Prostate gland (tissue), 2 donors: ENCODE data around the gene MLPH. TPM values are rescaled to one million over a fixed set of nuclear protein-coding genes. Genes with fewer than 3 reads are reported as not detected.
A peak's percentile ranks its signal among the peaks of the same experiment; 100 is the strongest.

Source experiments
- DNase-seq: peaks from one replicate; pipeline ENCODE4 v3.0.0-alpha.2; 2019; ENCODE audit warnings: low spot score
- H3K27ac ChIP-seq, 2 donors: fragments of 200-600 bp; sonication (generic); 2 replicates each; pipeline ENCODE4 v1.5.1; 2017 to 2019
- H3K27me3 ChIP-seq: fragments of 200-600 bp; sonication (generic); replicated peaks from 2 replicates; pipeline ENCODE4 v1.5.1; 2019; ENCODE audit not compliant: insufficient read depth
- H3K36me3 ChIP-seq, 2 donors: fragments of 200-600 bp; sonication (generic); 1 replicate in 1 of 2; 2 replicates in 1 of 2; pipeline versions ENCODE4 v1.5.1 to v1.8.1; 2017 to 2019
- H3K4me1 ChIP-seq: fragments of 200-600 bp; sonication (generic); replicated peaks from 2 replicates; pipeline ENCODE4 v1.5.1; 2019
- H3K4me3 ChIP-seq, 2 donors: fragments of 200-600 bp; sonication (generic); 2 replicates each; pipeline ENCODE4 v1.5.1; 2017 to 2019
- H3K9me3 ChIP-seq: fragments of 200-600 bp; sonication (generic); 2 replicates; pipeline ENCODE4 v1.5.1; 2017
- POLR2A ChIP-seq: fragments of 450-650 bp; IDR thresholded peaks from one replicate; pipeline ENCODE4 v1.6.1; 2016; ENCODE audit warnings: antibody characterized with exemption, mild to moderate bottlenecking
- POLR2AphosphoS5 ChIP-seq: sonication (generic); formaldehyde crosslinking; IDR thresholded peaks from one replicate; pipeline ENCODE4 v1.6.1; 2017; ENCODE audit warnings: antibody characterized with exemption
- WGBS: methylation state at CpG from one replicate; pipeline ENCODE4 v1.1.5; 2018; 5-methylcytosine and 5-hydroxymethylcytosine counted together
- intact Hi-C: fragments of 100-400 bp; cut with DNase I; formaldehyde crosslinking; loops from one replicate; pipeline ENCODE4 v1.14.2; 2022
- total RNA-seq, 2 donors: library from RNA; depleted of rRNA; stranded (reverse); fragments of >200 nt; gene quantifications; one replicate each; pipeline ENCODE4 v1.1.0, GENCODE V29; 2016
- TF ChIP-seq, protein P1 (sequence below), 4 experiments: fragments of 200-600 bp in 2 of 4; fragments of 450-650 bp in 2 of 4; sonication (generic) in 2 of 4; IDR thresholded peaks; 1 replicate in 3 of 4; 2 replicates in 1 of 4; pipeline ENCODE4 v1.5.1; 2016 to 2019; ENCODE audit warnings: antibody characterized with exemption in 4 of 4, mild to moderate bottlenecking in 2 of 4, moderate library complexity in 2 of 4

The MLPH gene
- total RNA-seq, 2 donors from 2014 or later: 371 to 393 TPM

GRCh38 chr2:237532160-237532559, 45.1 kb downstream of the MLPH start:
- peak overlapping the region in 1 of 2 donors; percentile 18 for H3K27ac ChIP-seq
- no peak overlapping the region for H3K4me3 ChIP-seq
- no peak for TF ChIP-seq POLR2AphosphoS5
- TF ChIP-seq POLR2A: no peak
- TF ChIP-seq, protein P1, sequence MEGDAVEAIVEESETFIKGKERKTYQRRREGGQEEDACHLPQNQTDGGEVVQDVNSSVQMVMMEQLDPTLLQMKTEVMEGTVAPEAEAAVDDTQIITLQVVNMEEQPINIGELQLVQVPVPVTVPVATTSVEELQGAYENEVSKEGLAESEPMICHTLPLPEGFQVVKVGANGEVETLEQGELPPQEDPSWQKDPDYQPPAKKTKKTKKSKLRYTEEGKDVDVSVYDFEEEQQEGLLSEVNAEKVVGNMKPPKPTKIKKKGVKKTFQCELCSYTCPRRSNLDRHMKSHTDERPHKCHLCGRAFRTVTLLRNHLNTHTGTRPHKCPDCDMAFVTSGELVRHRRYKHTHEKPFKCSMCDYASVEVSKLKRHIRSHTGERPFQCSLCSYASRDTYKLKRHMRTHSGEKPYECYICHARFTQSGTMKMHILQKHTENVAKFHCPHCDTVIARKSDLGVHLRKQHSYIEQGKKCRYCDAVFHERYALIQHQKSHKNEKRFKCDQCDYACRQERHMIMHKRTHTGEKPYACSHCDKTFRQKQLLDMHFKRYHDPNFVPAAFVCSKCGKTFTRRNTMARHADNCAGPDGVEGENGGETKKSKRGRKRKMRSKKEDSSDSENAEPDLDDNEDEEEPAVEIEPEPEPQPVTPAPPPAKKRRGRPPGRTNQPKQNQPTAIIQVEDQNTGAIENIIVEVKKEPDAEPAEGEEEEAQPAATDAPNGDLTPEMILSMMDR (IDR thresholded peaks at IDR 0.05): no peak
- no peaks in the 10 kb centered on the region for H3K9me3 ChIP-seq
- DNase-seq: no peak
- H3K4me1 ChIP-seq: no peaks in the 10 kb centered on the region
- no peaks in the 10 kb centered on the region for H3K36me3 ChIP-seq
- intact Hi-C loops: no loop called here
- no peaks in the 10 kb centered on the region for H3K27me3 ChIP-seq
- 37% methylated on average over 11 of the region's 11 CpGs for WGBS

DNA sequence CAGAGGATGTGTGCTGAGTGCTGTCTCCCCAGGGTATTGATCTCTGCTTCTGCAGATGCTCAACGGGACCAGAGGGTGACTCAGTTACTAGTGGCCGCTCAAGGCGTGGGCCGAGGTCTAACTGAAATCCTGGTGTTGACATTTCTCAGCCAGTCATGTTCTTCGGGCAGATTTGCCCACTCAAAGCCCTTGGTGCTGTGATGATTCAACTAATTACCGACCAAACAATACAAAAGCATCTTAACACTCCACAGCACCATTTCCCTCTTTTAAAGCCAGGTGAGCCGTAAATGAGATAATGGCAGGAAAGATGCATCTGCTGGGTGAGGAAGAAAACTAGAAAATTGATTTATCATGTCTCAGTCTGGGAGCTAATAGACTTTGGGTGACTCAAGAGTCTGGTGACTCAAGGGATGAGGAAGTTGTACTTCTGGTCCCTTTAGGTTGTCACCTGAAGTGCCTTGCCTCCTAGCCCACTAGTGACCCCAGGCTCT, 46.7 kb downstream of the MLPH start:
- Histone ChIP-seq H3K36me3 (no peaks in the 10 kb centered on the region), H3K27me3 (no peaks in the 10 kb centered on the region), H3K4me3 (no peak overlapping the region), H3K27ac (no peak overlapping the region), H3K9me3 (no peaks in the 10 kb centered on the region), H3K4me1 (no peaks in the 10 kb centered on the region)
- intact Hi-C loops: no loop called here
- no peak for DNase-seq
- 91% methylated on average over 7 of the region's 7 CpGs for WGBS
- TF ChIP-seq POLR2AphosphoS5 (no peak), POLR2A (no peak)
- TF ChIP-seq, protein P1 (IDR thresholded peaks at IDR 0.05): no peak

- no peak for DNase-seq
- 94% methylated on average over 1 of the region's 1 CpG for WGBS
- TF ChIP-seq, protein P1 (IDR thresholded peaks at IDR 0.05): no peak
- TF ChIP-seq POLR2AphosphoS5: no peak
- Histone ChIP-seq H3K27ac (no peak overlapping the region), H3K36me3 (no peaks in the 10 kb centered on the region), H3K9me3 (no peaks in the 10 kb centered on the region), H3K4me1 (no peaks in the 10 kb centered on the region), H3K27me3 (no peaks in the 10 kb centered on the region), H3K4me3 (no peak overlapping the region)
- intact Hi-C loops: no loop called here
Observed at GRCh38 chr2:237534380-237534779, 47.3 kb downstream of the MLPH start.

DNA sequence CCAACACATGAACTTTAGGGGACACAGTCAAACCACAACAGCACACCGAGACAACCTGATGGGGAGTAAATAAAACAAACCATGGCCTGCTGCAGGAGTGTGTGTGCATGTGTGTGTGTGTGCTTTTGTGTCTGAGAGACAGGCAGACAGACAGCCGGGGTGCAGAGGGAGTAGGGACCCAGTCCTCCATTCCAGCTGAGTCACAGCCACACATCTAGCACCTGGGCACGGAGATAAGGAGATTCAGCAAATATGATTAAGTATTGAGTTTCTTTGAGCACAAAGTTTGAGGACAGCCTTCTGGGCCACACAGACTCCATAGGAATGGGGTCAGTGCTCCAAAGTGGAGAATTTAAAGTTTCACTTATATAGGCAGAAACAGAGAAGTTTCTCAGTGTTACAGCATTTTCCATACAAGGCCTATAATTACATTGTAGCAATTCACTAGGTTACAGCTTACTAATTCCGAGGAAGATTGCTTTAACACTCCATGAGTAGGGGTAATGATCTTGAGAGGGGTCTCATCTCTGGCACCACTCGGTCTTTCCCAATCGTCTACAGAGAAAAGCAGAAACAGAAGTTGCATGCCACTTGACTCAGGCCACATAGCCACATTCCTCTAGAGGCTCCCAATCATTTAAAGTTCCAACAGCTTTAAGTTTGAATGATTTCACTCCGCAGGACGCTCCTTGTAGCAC, 48.5 kb downstream of the MLPH start:
- WGBS: 92% methylated on average over 8 of the region's 8 CpGs
- H3K4me1 ChIP-seq: peaks cover 3% of the 10 kb centered on the region
- intact Hi-C loops: no loop called here
- no peaks in the 10 kb centered on the region for H3K9me3 ChIP-seq
- no peaks in the 10 kb centered on the region for H3K36me3 ChIP-seq
- no peak overlapping the region for H3K27ac ChIP-seq
- DNase-seq: no peak
- no peak overlapping the region for H3K4me3 ChIP-seq
- TF ChIP-seq POLR2A (no peak), POLR2AphosphoS5 (no peak)
- TF ChIP-seq, protein P1 (IDR thresholded peaks at IDR 0.05): no peak
- H3K27me3 ChIP-seq: no peaks in the 10 kb centered on the region

GRCh38 chr2:237536083-237536415, 49.0 kb downstream of the MLPH start:
- intact Hi-C loops: no loop called here
- no peaks in the 10 kb centered on the region for H3K36me3 ChIP-seq

More at GRCh38 chr2:237536083-237536415, 49.0 kb downstream of the MLPH start:
- no peak overlapping the region for H3K27ac ChIP-seq
- 100% methylated on average over 5 of the region's 5 CpGs for WGBS
- H3K4me1 ChIP-seq: peaks cover 6% of the 10 kb centered on the region
- H3K4me3 ChIP-seq: no peak overlapping the region
- H3K9me3 ChIP-seq: no peaks in the 10 kb centered on the region
- DNase-seq: no peak
- no peak for TF ChIP-seq POLR2A
- TF ChIP-seq POLR2AphosphoS5: no peak
- TF ChIP-seq, protein P1 (IDR thresholded peaks at IDR 0.05): no peak
- no peaks in the 10 kb centered on the region for H3K27me3 ChIP-seq
